A673 (cell line): Measurements from ENCODE around the gene SSTR4. TPM values are rescaled to one million over a fixed set of nuclear protein-coding genes. Genes with fewer than 3 reads are reported as not detected.
"Not testable (repeated sequence)": the region's sequence is repeated elsewhere in the genome, so short reads cannot be mapped to it uniquely, and the experiment has no call there.

Experiments used
- BruUV-seq: library from RNA; stranded (reverse); fragments of 400-500 nt; replicated peaks from 2 replicates; lab custom pipeline; 2021; lab: Mats Ljungman, UMichigan
- CTCF ChIA-PET: fragments of 300-600 bp; sonication (Branson Sonifier 250); formaldehyde crosslinking; loops from one replicate; lab custom pipeline; 2022; ENCODE audit warnings: antibody characterized with exemption; lab: Charles Lee
- POLR2A ChIA-PET: fragments of 300-600 bp; sonication (Branson Sonifier 250); formaldehyde crosslinking; loops from one replicate; lab custom pipeline; 2022; ENCODE audit warnings: antibody characterized with exemption; ENCODE audit not compliant: low non-redundant PET; lab: Charles Lee
- DNase-seq: peaks from one replicate; pipeline ENCODE4 v3.0.0-alpha.2; 2015; ENCODE audit warnings: low spot score
- H3K27ac ChIP-seq: fragments of 200-600 bp; sonication (generic); 2 replicates; pipeline ENCODE4 v1.5.1; 2016; ENCODE audit warnings: mixed run types, low read depth, mild to moderate bottlenecking, mixed read lengths, antibody characterized with exemption, low read length; ENCODE audit not compliant: poor library complexity, severe bottlenecking
- H3K27me3 ChIP-seq: fragments of 200-600 bp; sonication (generic); replicated peaks from 2 replicates; pipeline ENCODE4 v1.6.1; 2017; ENCODE audit warnings: mixed run types, low read depth, mild to moderate bottlenecking, mixed read lengths, antibody characterized with exemption, low read length; ENCODE audit not compliant: insufficient read depth, poor library complexity
- H3K36me3 ChIP-seq: fragments of 200-600 bp; sonication (generic); 2 replicates; pipeline ENCODE4 v1.6.1; 2016; ENCODE audit warnings: mixed run types, mild to moderate bottlenecking, mixed read lengths, antibody characterized with exemption, low read length; ENCODE audit not compliant: insufficient read depth, poor library complexity, severe bottlenecking
- H3K4me1 ChIP-seq: fragments of 200-600 bp; sonication (generic); 2 replicates; pipeline ENCODE4 v1.6.1; 2017; ENCODE audit warnings: mixed run types, mild to moderate bottlenecking, mixed read lengths, antibody characterized with exemption, low read length; ENCODE audit not compliant: insufficient read depth, poor library complexity, severe bottlenecking
- H3K4me3 ChIP-seq: fragments of 200-600 bp; sonication (generic); 2 replicates; pipeline ENCODE4 v1.5.1; 2016; ENCODE audit warnings: low read depth, mixed run types, mild to moderate bottlenecking, mixed read lengths, low read length; ENCODE audit not compliant: poor library complexity, severe bottlenecking
- H3K9me3 ChIP-seq: fragments of 200-600 bp; sonication (generic); 2 replicates; pipeline ENCODE4 v1.6.1; 2016; ENCODE audit warnings: mixed run types, low read depth, mild to moderate bottlenecking, mixed read lengths, antibody characterized with exemption, low read length; ENCODE audit not compliant: poor library complexity, severe bottlenecking
- CTCF ChIP-seq: fragments of 300-800, 200-600 bp; sonication (generic); conservative IDR thresholded peaks from 2 replicates; pipeline ENCODE4 v1.5.1; 2017; ENCODE audit warnings: low read depth, mild to moderate bottlenecking, antibody characterized with exemption, low read length, moderate library complexity, mixed read lengths
- EZH2 ChIP-seq: fragments of 200-600 bp; sonication (generic); IDR thresholded peaks from 2 replicates; pipeline ENCODE4 v1.6.1; 2017; ENCODE audit warnings: borderline replicate concordance, low read depth, mild to moderate bottlenecking, mixed read lengths, antibody characterized with exemption, low read length; ENCODE audit not compliant: poor library complexity, severe bottlenecking
- intact Hi-C: fragments of 100-400 bp; cut with micrococcal nuclease; formaldehyde crosslinking; loops from one replicate; pipeline ENCODE4 v1.10.0; 2022; ENCODE audit not compliant: unreplicated experiment
- total RNA-seq: library from RNA; stranded (reverse); gene quantifications from 2 replicates; pipeline ENCODE4 v1.2.3, GENCODE V29; 2021

The SSTR4 gene
- total RNA-seq, 1 experiment from 2014 or later, result not detected

DNA sequence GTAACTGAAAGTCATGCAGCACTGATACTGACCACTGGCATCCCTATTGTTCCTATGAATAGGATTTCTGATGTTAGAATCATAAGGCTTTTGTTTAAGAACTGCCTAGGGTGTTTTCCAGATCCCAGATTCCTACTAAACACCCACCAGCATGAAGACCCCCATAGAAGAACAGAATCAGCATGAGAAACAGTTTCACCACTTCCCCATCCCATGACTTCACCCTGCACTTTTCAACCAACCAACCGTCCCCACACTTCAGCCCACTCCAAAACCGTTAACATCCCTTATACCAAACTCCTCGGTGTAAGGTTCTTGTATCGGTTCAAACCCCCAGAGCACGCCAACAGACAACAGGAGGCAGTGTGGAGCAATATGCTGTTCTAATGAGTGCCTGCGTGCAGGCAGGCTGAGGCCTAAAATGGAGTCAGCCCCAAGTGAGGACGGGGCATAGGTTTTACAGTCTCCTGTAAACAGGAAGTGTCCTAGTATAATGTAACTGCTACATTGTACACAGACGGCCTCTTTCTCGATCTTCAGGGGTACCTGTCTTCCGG is 11.4 kb upstream of the SSTR4 start:
- TF ChIP-seq CTCF, result 0 out of 2 replicates have a peak, but pooled peaks have one; percentile 24
- no peak for TF ChIP-seq EZH2
- POLR2A ChIA-PET, result no interaction called here
- intact Hi-C loops, result no loop called here
- BruUV-seq, result no TSS peak
- H3K36me3 ChIP-seq, result no peaks in the 10 kb centered on the region
- no peak overlapping the region for H3K27ac ChIP-seq
- H3K9me3 ChIP-seq, result no peaks in the 10 kb centered on the region
- no peak for DNase-seq
- CTCF ChIA-PET, result no interaction called here
- H3K27me3 ChIP-seq, result peaks cover 4% of the 10 kb centered on the region
- no peaks in the 10 kb centered on the region for H3K4me1 ChIP-seq
- H3K4me3 ChIP-seq, result no peak overlapping the region

DNA sequence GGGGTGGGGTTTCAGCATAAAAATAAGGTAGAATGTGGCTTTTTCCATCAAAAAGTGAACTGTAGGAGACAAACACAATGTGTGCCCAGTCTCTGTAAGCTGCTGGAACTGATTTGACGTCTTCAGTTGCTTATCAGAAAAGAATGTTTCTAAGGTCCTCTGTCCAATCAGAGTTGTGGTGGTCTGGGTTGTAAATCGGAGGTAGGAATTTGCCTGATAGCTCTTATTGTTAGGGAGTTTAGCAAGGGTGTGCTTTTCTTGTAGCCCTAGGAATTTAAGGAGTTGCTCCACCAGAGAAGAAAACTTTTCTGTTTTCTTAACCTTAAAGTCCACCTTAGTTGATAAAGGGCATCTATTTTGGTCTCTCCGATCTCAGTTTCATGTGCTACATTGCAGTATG is 10.4 kb upstream of the SSTR4 start:
- no peaks in the 10 kb centered on the region for H3K36me3 ChIP-seq
- peaks cover 4% of the 10 kb centered on the region for H3K27me3 ChIP-seq
- H3K4me1 ChIP-seq, result no peaks in the 10 kb centered on the region
- no peak for DNase-seq
- BruUV-seq, result no TSS peak
- POLR2A ChIA-PET, result no interaction called here
- TF ChIP-seq EZH2 (no peak), CTCF (no peak)
- no peak overlapping the region for H3K27ac ChIP-seq
- CTCF ChIA-PET, result no interaction called here
- no peaks in the 10 kb centered on the region for H3K9me3 ChIP-seq
- intact Hi-C loops, result no loop called here
- no peak overlapping the region for H3K4me3 ChIP-seq

DNA sequence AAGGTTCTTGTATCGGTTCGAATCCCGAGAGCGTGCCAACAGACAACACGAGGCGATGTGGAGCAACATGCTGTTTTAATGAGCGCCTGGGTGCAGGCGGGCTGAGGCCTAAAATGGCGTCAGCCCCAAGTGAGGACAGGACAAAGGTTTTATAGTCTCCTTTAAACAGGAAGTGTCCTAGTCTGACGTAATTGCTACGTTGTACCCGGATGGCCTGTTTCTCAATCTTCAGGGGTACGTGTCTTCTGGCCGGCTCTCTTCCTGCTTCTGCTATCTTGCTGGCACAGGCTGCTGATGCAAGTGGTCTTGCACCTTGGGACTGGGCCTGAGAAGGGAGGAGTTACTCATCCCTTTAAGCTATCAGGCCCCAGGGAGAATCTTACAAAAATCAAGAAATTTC is 9.6 kb upstream of the SSTR4 start:
- DNase-seq, H3K27ac ChIP-seq, H3K4me3 ChIP-seq, BruUV-seq, intact Hi-C loops, CTCF ChIA-PET, H3K27me3 ChIP-seq, POLR2A ChIA-PET, H3K4me1 ChIP-seq, H3K9me3 ChIP-seq, H3K36me3 ChIP-seq: not testable (repeated sequence)

GRCh38 chr20:23027721-23028120 is 7.4 kb upstream of the SSTR4 start:
- peaks cover 15% of the 10 kb centered on the region for H3K27me3 ChIP-seq
- no peak for DNase-seq
- intact Hi-C loops, result no loop called here
- BruUV-seq, result no TSS peak
- no peak overlapping the region for H3K27ac ChIP-seq
- H3K9me3 ChIP-seq, result no peaks in the 10 kb centered on the region
- H3K4me3 ChIP-seq, result no peak overlapping the region
- no peaks in the 10 kb centered on the region for H3K4me1 ChIP-seq
- TF ChIP-seq CTCF, result no peak
- no peak for TF ChIP-seq EZH2
- CTCF ChIA-PET, result no interaction called here
- POLR2A ChIA-PET, result no interaction called here
- H3K36me3 ChIP-seq, result no peaks in the 10 kb centered on the region
